Natural killer cell treated with Interleukin-12 subunit alpha and Interleukin-12 subunit beta and Interleukin-15 and Interleukin-18, amount 100 ng/mL, for 72 hours (primary cell): ENCODE measurements around the gene CCDC33. TPM values are rescaled to one million over a fixed set of nuclear protein-coding genes. Genes with fewer than 3 reads are reported as not detected.

Experiments used
- total RNA-seq, 2 donors: library from RNA; stranded (reverse); gene quantifications; one replicate each; pipeline ENCODE4 v1.2.3, GENCODE V29; 2022

Gene CCDC33
- total RNA-seq, 2 donors from 2014 or later: not detected

Other genes starting within 250 kb of the CCDC33 start
- gene STOML1, start 244.0 kb upstream of the CCDC33 start, total RNA-seq: 10 to 100 TPM; 14.3 to 17.9 TPM
- gene PML, start 241.6 kb upstream of the CCDC33 start, total RNA-seq: 10 to 100 TPM; 62.6 to 72.3 TPM
- not detected for gene GOLGA6A, start 153.8 kb upstream of the CCDC33 start, total RNA-seq
- gene ISLR2, start 105.7 kb upstream of the CCDC33 start, total RNA-seq: not detected
- gene ISLR, start 62.6 kb upstream of the CCDC33 start, total RNA-seq: not detected
- gene STRA6, start 33.5 kb upstream of the CCDC33 start, total RNA-seq: not detected
- 1 to 10 TPM in 1 of 2 donors, not detected in 1; 1.0 TPM for gene CYP11A1, start 131.3 kb downstream of the CCDC33 start, total RNA-seq
- gene SEMA7A, start 197.6 kb downstream of the CCDC33 start, total RNA-seq: 10 to 100 TPM; 32.1 to 40.8 TPM
- 10 to 100 TPM; 34.3 to 38.9 TPM for gene UBL7, start 224.8 kb downstream of the CCDC33 start, total RNA-seq